Progenitor cell of endocrine pancreas (in vitro differentiated cells): Measurements from ENCODE around the gene FBXO36. TPM values are rescaled to one million over a fixed set of nuclear protein-coding genes. Genes with fewer than 3 reads are reported as not detected.

ENCODE experiments used
- DNase-seq: peaks from one replicate; pipeline ENCODE4 v3.0.0; 2021; ENCODE audit warnings: low spot score; ENCODE audit not compliant: unreplicated experiment
- H3K27ac Mint-ChIP-seq: 2 replicates; pipeline ENCODE4 v1.8.0; 2021; ENCODE audit warnings: mild to moderate bottlenecking, moderate library complexity, mixed read lengths
- H3K27me3 Mint-ChIP-seq: 2 replicates; pipeline ENCODE4 v1.8.0; 2021; ENCODE audit warnings: mixed read lengths
- H3K36me3 Mint-ChIP-seq: 2 replicates; pipeline ENCODE4 v1.8.0; 2022; ENCODE audit warnings: mixed read lengths; ENCODE audit not compliant: insufficient read depth
- H3K4me1 Mint-ChIP-seq: 2 replicates; pipeline ENCODE4 v1.8.0; 2021; ENCODE audit warnings: low read depth, mixed read lengths
- H3K4me3 Mint-ChIP-seq: 2 replicates; pipeline ENCODE4 v1.8.0; 2021; ENCODE audit warnings: low read depth, mild to moderate bottlenecking, moderate library complexity, mixed read lengths
- H3K9me3 Mint-ChIP-seq: 2 replicates; pipeline ENCODE4 v1.8.0; 2021; ENCODE audit warnings: low read depth, mixed read lengths
- total RNA-seq: library from RNA; stranded (reverse); gene quantifications from 2 replicates; pipeline ENCODE4 v1.2.1, GENCODE V29; 2021
- TF ChIP-seq, protein P1 (sequence below): fragments of 200-600 bp; sonication (generic); IDR thresholded peaks from one replicate; pipeline ENCODE4 v1.5.0; 2021; ENCODE audit warnings: antibody characterized with exemption, mild to moderate bottlenecking; ENCODE audit not compliant: unreplicated experiment

FBXO36 gene
- total RNA-seq, 1 donor from 2014 or later = 4.0 TPM

GRCh38 chr2:230010501-230010900 is 88.2 kb downstream of the FBXO36 start:
- no peak for DNase-seq
- Mint-ChIP-seq H3K9me3 (peaks cover 3% of the 10 kb centered on the region), H3K4me3 (no peak overlapping the region), H3K36me3 (peaks cover 6% of the 10 kb centered on the region), H3K4me1 (peaks cover 4% of the 10 kb centered on the region), H3K27ac (no peak overlapping the region), H3K27me3 (no peaks in the 10 kb centered on the region)
- TF ChIP-seq, protein P1, sequence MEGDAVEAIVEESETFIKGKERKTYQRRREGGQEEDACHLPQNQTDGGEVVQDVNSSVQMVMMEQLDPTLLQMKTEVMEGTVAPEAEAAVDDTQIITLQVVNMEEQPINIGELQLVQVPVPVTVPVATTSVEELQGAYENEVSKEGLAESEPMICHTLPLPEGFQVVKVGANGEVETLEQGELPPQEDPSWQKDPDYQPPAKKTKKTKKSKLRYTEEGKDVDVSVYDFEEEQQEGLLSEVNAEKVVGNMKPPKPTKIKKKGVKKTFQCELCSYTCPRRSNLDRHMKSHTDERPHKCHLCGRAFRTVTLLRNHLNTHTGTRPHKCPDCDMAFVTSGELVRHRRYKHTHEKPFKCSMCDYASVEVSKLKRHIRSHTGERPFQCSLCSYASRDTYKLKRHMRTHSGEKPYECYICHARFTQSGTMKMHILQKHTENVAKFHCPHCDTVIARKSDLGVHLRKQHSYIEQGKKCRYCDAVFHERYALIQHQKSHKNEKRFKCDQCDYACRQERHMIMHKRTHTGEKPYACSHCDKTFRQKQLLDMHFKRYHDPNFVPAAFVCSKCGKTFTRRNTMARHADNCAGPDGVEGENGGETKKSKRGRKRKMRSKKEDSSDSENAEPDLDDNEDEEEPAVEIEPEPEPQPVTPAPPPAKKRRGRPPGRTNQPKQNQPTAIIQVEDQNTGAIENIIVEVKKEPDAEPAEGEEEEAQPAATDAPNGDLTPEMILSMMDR = no peak

- no peak overlapping the region for H3K4me3 Mint-ChIP-seq
- H3K4me1 Mint-ChIP-seq = peaks cover 4% of the 10 kb centered on the region
- no peaks in the 10 kb centered on the region for H3K27me3 Mint-ChIP-seq
- H3K27ac Mint-ChIP-seq = no peak overlapping the region
- H3K36me3 Mint-ChIP-seq = peaks cover 11% of the 10 kb centered on the region
- DNase-seq = no peak
- H3K9me3 Mint-ChIP-seq = peaks cover 10% of the 10 kb centered on the region
- TF ChIP-seq, protein P1 = no peak
These were observed 89.3 kb downstream of the FBXO36 start for GRCh38 chr2:230011617-230012016.

DNA sequence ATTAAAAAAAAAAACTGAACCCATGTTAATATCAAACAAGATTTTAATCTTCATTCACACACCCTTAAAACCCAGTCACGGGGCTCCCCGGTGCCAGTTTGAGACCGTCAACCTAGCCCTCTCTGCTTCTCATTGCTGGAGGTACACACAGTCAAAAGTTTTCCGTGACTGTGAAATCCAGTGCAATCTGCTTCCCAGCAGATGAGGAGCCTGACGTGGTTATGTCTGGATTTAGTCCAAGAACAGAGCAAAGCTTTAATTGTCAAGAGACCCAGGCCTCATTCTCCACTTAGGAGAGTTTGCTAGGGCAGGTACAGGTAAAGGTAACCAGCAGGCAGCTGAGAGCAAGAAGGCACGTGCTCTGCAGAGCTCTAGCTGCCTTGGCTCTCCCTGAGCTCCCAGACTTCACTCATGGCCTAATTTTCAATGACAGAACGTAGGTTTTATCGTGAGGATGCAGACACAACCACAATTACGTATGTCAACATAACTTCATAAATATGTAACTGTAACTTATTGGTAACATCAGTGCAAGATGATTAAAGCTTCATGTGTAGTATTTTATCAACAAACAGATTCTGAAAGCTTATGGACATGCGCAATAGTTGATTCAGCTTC is 90.1 kb downstream of the FBXO36 start:
- Mint-ChIP-seq H3K27ac (no peak overlapping the region), H3K4me3 (no peak overlapping the region), H3K27me3 (no peaks in the 10 kb centered on the region), H3K4me1 (peaks cover 4% of the 10 kb centered on the region), H3K9me3 (peaks cover 10% of the 10 kb centered on the region), H3K36me3 (peaks cover 11% of the 10 kb centered on the region)
- TF ChIP-seq, protein P1 = no peak
- no peak for DNase-seq

GRCh38 chr2:230016844-230017243 is 94.5 kb downstream of the FBXO36 start:
- DNase-seq = no peak
- TF ChIP-seq, protein P1 = no peak
- Mint-ChIP-seq H3K27ac (no peak overlapping the region), H3K9me3 (peaks cover 10% of the 10 kb centered on the region), H3K27me3 (peaks cover 6% of the 10 kb centered on the region), H3K36me3 (peaks cover 11% of the 10 kb centered on the region), H3K4me3 (no peak overlapping the region), H3K4me1 (no peaks in the 10 kb centered on the region)

DNA sequence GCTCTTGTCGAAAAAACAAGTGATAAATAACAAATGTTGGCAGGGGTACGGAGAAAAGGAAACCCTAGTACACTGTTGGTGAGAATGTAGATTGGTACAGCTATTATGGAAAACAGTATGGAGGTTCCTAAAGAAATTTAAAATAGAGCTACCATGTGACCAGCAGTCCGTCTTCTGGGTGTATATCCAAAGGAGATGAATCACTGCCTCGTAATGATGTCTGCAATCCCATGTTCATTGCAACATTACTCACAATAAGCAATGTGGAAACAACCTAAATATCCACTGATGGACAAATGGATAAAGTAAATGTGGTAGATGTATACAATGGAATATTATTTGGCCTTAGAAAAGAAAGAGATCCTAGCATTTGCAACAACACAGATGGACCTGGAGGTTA is 95.8 kb downstream of the FBXO36 start:
- Mint-ChIP-seq H3K4me3 (no peak overlapping the region), H3K4me1 (no peaks in the 10 kb centered on the region), H3K9me3 (peaks cover 10% of the 10 kb centered on the region), H3K27ac (no peak overlapping the region), H3K36me3 (peaks cover 11% of the 10 kb centered on the region), H3K27me3 (peaks cover 6% of the 10 kb centered on the region)
- TF ChIP-seq, protein P1 = no peak
- DNase-seq = no peak
